ENCODE results near the gene SOS2.

GRCh38 chr14:50231475-50232275 lies at the start of gene SOS2:
- TF ChIP-seq EZH2 (IDR thresholded peaks at IDR 0.05; ENCODE audit: low read length, missing control alignments), result no peak
- TF ChIP-seq, protein P1, sequence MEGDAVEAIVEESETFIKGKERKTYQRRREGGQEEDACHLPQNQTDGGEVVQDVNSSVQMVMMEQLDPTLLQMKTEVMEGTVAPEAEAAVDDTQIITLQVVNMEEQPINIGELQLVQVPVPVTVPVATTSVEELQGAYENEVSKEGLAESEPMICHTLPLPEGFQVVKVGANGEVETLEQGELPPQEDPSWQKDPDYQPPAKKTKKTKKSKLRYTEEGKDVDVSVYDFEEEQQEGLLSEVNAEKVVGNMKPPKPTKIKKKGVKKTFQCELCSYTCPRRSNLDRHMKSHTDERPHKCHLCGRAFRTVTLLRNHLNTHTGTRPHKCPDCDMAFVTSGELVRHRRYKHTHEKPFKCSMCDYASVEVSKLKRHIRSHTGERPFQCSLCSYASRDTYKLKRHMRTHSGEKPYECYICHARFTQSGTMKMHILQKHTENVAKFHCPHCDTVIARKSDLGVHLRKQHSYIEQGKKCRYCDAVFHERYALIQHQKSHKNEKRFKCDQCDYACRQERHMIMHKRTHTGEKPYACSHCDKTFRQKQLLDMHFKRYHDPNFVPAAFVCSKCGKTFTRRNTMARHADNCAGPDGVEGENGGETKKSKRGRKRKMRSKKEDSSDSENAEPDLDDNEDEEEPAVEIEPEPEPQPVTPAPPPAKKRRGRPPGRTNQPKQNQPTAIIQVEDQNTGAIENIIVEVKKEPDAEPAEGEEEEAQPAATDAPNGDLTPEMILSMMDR (conservative IDR thresholded peaks at IDR 0.05 in 1 of 2, IDR thresholded peaks at IDR 0.05 in 1 of 2; ENCODE audit: low read depth in 1 of 2, low read length in 2 of 2), result no peak
